HG03064 (cell line): ENCODE measurements around the gene FOXL2.

Source experiments
- ATAC-seq: cut with Tn5 transposase; IDR thresholded peaks from one replicate; pipeline ENCODE4 v1.9.1; 2021; ENCODE audit warnings: low read depth; ENCODE audit not compliant: unreplicated experiment

Gene FOXL2

GRCh38 chr3:138946663-138947494, at the start of gene FOXL2, which contains the start of gene FOXL2NB:
FOXL2 (minus strand) TSS chr3:138947137; CDS start chr3:138946722, 415 bp downstream.
FOXL2NB (plus strand) TSS chr3:138947217; CDS start chr3:138947365, 148 bp downstream.
- ATAC-seq, result no peak

DNA sequence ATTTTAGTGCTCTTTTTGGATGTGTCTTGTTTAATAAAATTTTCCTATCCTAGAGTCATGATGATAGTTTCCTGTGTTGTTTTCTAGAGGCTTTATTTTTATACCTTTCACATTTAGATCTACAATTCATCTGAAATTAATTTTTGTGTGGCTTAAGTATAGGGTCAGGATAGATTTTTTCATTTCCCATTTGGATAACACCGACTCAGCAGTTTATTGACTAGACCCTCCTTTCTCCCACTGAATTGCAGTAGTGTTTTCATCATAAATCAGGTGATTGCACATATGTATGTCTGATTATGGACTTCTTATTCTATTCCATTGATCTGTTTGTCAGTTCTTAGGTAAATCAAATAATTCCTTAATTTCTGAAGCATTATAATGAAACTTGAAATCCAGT, 48.8 kb upstream of the FOXL2 start:
- no peak for ATAC-seq

- no peak for ATAC-seq
These were observed 40.2 kb upstream of the FOXL2 start for GRCh38 chr3:138987181-138987580.

DNA sequence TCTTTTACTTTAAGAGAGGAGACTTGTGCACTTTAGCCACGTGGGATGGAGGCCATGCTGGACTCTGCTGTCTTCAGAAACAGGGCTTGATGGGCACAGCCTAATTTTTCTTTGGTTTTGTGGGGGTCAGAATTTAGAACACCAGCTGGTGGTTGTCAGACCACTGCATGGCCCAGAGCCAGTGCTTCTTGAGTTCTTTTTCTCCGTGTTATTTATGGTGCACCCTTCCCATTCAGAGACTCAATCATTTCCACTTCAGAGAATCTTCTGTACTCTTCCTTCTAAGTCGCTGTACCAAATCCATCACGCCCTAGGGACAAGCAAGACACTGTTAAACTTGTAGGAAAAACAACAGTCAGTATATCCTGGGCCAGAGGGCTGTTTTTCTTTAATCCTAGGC, 39.0 kb upstream of the FOXL2 start:
- no peak for ATAC-seq

DNA sequence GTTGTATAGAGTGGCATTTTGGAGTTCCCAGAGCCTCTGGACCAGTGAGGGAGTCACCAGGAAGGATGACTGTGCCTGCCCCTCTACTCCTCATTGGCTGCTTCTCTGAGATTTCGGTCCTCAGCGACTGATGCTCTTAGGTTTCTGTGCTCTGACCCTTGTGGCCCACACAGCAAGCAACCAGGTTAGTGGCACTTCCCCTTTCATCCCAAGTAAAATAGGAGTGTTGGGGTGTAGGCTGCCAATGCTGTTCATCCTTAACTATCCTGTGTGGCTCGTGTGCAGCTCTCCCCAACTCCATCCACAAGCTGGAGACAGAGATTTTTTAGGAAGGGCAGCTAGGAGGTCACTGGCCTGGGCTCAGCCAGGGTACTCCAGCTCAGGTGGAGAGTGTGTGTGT, 37.9 kb upstream of the FOXL2 start:
- no peak for ATAC-seq

DNA sequence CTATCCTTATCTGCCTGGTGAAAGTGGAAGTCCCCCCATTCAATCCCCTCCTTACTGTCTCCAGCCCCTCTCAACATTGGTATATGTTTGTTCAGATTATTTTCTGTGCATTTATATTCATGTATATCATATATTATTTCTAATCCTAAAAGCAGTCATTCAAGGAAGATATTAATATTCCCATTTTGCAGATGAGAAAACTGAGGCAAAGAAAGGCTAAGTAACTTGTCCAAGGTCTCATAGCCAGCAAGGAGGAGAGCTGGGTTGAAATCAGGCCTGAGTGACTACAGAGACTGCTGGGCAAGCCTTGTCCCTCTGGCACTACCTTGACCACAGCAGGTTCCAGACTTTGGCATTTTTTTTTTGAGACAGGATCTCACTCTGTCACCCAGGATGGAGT, 29.1 kb upstream of the FOXL2 start:
- no peak for ATAC-seq

GRCh38 chr3:138975351-138975750, 28.4 kb upstream of the FOXL2 start:
- ATAC-seq, result no peak

DNA sequence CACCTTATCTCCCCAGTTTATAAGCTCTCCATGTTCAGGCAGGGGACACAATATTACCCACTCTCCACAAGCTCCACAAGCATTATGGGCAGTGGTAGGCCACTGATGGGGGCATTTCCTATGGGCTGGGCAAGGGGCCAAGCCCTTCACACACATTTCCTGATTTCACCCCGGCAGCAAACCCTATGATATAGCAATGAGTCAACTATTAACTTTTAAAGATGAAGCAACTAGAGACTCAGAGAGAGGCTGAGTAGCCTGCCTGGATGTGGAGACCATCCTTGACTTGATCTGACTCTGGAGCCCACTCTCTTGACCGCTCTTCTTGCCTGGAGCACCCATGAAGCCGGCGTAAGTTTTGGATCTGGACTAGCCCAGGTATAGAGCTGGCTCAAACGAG, 27.5 kb upstream of the FOXL2 start:
- no peak for ATAC-seq

GRCh38 chr3:138972941-138973340, 26.0 kb upstream of the FOXL2 start:
- no peak for ATAC-seq

DNA sequence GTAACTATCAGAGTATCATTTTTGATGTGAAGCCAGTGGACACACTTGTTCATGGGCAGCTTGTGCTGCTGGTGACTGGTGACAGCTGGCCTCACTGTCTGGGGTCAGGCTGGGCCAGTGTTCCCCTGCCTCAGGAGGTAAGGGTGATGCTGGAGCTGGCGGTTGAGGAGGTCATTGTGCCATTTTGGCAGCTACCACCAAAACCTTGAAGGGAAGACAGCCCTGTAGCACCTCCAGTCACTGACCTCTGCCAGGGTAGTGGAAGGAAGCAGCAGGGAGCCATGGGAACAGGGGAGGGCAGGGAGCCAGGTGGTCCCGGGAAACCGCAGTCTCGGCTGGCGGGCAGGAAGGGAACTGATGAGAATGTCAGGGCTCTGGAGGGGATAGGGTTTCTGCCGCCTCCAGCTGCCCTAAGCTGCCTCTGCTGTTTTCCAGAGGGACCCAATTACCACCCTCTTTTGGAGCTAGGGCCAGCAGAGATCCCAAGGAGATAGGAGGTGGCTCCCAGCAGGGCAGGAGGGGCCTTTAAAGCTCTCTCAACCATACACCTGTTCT, 24.9 kb upstream of the FOXL2 start:
- ATAC-seq, result no peak

DNA sequence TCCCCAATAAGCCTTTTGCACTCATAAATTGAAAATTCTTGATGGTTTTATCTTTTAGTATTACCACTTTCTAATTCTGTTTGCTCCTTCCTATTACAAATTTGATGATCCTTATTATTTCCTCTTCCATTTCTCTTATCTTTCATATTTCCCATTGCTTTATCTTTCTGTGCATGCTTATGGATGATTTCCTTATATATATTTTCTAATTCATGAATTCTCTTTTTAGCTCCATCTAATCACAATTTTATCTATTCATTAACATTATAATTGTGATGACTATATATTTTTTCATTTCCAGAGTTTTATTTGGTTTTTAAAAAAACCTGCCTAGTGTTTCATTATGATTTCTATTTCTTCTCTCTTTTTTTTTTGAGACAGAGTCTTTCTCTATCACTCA, 18.0 kb upstream of the FOXL2 start:
- ATAC-seq, result no peak

- no peak for ATAC-seq
These were observed 17.3 kb upstream of the FOXL2 start for GRCh38 chr3:138964264-138964663.

DNA sequence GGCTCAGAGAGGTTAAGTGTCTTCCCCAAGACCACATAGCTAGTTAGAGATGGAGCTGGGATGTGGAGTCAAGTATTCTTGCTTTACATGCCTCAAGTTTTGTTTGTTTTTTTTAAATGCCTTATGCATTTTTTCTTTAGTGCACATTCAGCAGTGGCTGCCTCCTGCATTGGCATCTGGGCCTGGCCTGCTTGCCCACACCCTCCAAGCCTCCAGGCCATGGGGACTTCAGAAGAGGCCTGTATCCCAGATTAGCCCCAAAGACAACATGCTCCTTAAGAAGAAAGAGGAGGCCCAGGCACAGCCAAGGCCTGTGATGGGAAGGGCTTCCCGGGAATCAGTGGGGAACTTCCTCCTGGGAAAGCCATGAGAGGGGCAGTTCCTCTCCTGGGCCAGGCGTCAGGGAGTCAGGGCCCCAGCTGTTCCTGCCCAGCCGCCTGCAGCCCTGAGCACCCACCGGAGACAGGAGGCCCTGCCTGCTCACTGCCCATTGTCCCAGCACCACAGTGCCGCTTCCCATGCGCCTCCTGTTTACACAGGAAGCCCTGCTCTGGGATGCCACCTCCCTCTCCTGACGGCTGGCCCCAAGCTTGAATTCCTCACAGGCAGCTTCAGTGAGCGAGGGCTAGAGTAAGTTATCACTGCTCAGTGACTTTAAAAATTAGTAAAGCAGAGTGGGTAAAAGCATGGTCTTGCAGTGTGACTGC, 16.1 kb upstream of the FOXL2 start:
- no peak for ATAC-seq

DNA sequence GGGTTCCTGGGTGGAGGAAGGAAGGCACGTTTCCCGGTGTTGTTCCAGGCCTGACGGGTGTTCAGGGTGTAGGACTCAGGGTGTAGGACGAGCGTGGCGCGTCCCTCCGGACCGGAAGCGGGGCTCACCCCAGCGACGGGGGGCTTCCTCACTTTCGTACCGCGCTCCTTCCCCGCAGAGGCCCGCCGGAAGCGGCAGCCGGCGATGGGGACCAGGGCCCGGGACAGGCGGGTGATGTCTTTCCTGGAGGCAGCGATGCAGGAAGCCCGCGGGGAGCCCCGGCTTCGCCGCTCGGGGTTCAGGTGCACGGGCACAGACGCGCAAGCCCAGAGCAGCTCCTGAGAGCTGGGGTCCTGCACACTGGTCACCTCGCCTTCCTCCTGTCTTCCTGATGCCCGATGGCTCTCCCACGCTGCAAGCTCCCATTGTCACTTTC, 13.5 kb upstream of the FOXL2 start:
- ATAC-seq, result no peak

- ATAC-seq, result no peak
These were observed 3.8 kb upstream of the FOXL2 start for GRCh38 chr3:138950701-138951100.

DNA sequence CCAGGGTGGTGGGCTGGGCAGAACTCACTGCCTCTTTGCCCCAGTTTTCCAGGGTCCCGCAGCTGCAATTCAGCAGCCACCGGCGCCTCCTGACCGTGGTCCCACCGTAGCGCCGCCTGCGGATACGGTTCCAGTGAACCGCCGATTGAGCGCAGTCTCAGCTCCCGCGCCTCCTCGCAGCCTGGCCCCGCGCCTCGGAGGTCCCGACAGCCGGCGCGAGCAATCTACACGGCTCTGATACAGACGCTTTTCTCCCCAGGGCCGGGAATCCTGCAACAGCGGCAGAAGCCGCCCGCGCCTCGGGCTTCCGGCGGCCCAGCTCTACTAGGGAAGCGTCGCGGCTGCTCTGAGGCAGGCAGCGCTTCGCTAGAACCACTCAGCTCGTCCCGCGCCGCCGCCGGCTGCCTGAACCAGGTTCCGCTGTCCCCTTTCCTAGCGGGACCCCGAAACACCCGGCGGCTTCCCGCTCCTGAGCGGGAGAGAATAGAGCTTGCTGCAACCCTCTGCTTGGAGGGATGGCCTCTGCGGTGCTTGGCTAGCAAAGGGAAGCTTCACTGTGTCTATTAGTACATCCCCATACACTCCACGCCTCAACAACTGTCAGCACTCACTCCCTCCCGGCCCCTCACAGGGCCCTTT, 3.2 kb upstream of the FOXL2 start:
- no peak for ATAC-seq

- ATAC-seq, result no peak
These were observed 2.6 kb upstream of the FOXL2 start for GRCh38 chr3:138949445-138950005.

- ATAC-seq, result no peak
These were observed 2.1 kb upstream of the FOXL2 start for GRCh38 chr3:138949002-138949418.

- ATAC-seq, result no peak
These were observed 1.5 kb upstream of the FOXL2 start for GRCh38 chr3:138948371-138949001.

DNA sequence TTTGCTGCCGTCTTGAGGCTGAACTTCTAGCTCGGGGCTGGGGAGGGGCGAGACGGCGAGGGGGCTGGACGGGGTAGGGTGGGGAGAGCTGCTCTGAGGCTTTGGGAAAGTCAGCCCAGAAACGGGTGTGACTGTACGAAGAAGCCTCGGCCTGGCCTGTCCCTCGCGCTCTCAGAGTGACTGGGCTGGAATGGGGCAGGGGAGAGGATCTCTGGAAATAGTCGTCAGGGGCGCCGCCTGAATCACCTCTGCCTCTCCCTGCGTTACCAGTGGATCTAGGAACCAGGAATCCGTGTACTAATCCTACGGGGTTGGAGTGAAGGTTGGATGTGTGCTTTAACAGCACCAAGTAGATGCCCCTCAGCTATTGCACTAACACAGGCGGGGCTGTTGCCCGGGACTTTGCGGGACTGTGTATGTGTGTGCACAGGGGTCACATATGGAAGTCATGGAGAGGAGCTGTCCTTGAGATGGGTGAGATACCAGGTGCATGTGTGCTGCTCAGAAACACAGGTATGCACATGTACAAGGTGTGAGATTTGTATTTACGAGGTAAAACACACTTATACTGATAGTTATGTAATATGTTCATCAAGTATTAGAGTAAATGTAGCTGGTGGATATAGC, 671 bp upstream of the FOXL2 start:
- ATAC-seq, result no peak
